Prostate gland (tissue), 2 donors: ENCODE measurements around the gene AKNA.

Experiments
- CTCF ChIP-seq, 4 experiments: fragments of 200-600 bp in 2 of 4; fragments of 450-650 bp in 2 of 4; sonication (generic) in 2 of 4; IDR thresholded peaks; 1 replicate in 3 of 4; 2 replicates in 1 of 4; pipeline ENCODE4 v1.5.1; 2016 to 2019; ENCODE audit warnings: antibody characterized with exemption in 4 of 4, mild to moderate bottlenecking in 2 of 4, moderate library complexity in 2 of 4
- POLR2A ChIP-seq: fragments of 450-650 bp; IDR thresholded peaks from one replicate; pipeline ENCODE4 v1.6.1; 2016; ENCODE audit warnings: antibody characterized with exemption, mild to moderate bottlenecking

DNA sequence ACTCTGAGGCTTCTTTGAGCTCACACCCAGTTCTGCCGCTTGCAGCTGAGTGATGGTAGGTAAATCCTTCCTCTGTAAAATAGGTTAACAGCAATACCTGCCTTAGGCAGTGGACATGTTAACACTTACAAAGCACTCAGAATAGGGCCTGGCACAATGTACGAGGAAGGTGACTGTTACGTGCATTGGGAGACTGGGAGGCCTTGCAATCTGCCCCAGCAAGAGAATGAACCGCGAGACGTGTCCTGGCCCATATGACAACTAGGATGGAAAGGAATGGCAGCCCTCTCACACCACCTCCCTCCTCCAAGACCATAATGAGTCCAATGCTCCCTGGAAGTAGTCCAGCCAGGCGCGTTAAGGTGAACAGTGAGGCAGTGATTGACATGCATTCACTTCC, 23.1 kb upstream of the AKNA start:
- TF ChIP-seq CTCF (IDR thresholded peaks at IDR 0.05) (no peak), POLR2A (no peak)
